HG03520 (cell line): ENCODE results near the gene DDAH2.

Experiments
- ATAC-seq: cut with Tn5 transposase; IDR thresholded peaks from one replicate; pipeline ENCODE4 v1.9.1; 2021; ENCODE audit warnings: mild to moderate bottlenecking, moderate library complexity; ENCODE audit not compliant: unreplicated experiment

The DDAH2 gene

DNA sequence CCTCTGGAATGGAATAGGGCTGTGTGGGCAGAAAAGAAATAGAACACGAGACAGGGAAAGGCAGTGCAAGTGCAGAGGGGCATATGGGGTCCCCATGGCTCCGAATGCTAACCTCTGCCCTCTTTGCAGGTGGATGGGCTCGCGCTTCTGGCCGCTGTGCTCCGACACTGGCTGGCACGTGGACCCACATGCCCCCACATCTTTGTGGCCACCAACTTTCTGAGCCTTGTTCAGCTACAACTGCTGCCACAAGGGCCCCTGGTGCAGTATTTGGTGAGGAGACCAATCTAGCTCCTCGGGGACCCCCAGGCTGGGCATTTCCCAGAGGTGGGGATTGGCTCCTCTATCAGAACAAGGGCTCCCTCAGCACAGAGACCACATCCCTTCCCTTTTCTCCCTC, 32.2 kb upstream of the DDAH2 start:
- no peak for ATAC-seq

DNA sequence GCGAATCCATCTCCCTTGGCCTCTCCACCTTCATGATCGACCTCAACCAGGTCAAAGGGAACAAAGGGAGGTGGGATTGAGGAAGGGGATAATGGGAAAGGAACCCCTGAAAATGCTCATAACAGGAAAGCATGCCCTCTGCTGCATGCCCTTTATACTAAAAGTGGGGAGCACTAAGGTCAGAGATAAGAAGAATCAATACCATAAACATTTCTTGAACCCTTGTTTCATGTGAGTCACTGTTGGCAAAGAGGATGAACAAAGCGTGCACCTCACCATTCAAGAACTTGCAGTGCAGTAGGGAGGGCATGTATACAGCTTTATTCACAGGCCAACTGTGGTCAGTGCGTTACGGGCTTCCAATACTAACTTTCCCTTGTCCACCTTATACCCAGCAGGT, 31.7 kb upstream of the DDAH2 start:
- ATAC-seq: no peak

DNA sequence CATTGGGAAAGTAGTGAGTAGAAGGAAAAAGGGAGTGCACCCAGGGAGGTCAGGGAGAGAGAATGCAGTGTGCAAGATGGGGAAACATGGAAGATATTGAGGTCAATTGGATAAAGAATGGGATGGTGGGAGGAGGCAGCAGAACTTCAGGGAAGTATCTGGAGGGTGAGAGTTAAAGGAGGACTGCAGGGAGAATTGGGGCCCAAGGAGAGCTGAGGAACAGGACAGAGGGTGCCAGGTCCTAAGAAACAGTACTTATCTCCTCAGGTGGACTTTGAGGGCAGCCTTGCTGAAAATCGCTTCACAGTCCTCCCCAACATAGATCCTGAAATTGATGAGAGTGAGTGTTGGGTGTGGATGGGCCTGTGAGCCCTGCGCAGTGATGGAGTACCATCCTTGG, 29.2 kb upstream of the DDAH2 start:
- ATAC-seq: no peak

DNA sequence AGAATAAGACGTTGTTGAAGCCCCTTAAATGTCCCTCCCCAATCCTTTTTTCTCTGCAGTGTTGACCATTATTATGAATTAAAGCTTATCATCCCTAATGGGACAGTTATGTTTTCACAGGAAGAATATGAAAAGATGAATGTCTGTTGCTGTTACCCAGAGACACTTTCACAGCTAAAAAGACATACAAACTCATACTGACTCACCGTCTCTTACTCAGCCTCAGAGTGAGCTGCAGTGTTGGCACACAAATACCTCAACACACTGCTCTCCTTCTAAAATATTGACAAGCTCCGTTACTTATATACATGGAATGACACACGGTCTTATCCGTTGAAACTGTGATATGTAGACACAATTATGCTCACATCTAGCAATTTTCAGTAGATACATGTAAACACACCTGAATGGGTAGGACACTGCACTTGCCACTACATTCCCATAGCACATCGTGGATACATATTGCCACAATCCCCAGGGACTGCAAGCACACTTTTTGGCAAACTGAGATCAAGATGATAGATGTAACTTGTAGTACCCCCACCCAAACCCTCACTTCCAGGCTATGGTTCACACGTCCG, 23.7 kb upstream of the DDAH2 start:
- ATAC-seq: no peak

DNA sequence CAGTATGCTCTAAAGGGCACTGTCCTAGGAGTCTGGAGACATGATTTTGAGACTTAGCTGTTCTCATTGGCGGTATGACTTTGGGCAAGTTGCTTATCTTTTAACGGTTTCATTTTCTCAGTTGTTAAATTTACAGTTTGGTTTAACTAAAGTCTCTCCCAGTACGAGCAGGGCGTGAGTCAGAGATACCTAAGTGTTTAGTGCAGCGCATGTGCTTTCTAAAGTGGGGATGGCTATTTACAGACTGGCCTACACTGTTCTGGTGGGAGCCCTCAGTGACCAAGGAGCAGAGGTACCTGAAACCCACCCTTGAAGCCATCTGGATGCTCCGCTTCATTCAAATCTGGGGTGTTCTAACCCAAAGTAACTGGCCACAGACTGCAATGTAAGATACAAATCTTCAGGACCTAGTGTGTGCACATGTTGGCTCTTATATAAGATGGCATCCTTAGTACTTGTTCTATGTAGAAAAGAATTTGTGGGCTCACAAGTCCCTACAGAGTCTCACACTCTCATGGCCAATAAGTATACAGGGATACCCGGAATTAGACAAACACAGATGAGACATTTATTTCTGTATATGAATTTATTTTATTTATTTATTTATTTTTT, 21.4 kb upstream of the DDAH2 start:
- ATAC-seq: no peak

DNA sequence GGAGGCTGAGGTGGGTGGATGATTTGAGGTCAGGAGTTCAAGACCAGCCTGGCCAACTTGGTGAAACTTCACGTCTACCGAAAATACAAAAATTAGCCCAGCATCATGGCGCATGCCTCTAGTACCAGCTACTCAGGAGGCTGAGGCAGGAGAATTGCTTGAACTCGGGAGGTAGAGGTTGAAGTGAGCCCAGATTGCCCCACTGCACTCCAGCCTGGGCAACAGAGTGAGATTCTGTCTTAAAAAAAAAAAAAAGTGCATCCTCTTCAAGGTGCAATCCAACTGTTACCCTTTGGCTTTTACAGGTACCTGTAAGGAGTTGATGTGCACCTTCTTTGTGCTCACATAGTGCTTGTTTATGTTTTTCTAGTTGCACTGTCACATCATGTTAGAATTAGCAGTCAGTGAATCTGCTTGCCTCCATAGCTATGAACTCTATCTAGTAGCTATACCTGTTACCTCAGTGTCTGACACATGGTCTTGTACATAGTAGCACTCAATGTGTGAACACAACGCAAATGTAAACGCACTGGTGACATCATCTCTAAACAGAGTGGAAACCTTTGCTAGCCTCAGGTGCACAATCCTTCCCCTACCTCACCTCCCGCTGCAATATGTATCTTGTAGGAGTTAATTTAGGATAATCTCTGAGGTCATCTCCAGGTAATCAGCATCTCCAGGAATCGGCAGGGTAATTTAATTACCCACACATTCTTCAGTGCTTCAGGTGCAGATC, 20.4 kb upstream of the DDAH2 start:
- ATAC-seq: no peak

DNA sequence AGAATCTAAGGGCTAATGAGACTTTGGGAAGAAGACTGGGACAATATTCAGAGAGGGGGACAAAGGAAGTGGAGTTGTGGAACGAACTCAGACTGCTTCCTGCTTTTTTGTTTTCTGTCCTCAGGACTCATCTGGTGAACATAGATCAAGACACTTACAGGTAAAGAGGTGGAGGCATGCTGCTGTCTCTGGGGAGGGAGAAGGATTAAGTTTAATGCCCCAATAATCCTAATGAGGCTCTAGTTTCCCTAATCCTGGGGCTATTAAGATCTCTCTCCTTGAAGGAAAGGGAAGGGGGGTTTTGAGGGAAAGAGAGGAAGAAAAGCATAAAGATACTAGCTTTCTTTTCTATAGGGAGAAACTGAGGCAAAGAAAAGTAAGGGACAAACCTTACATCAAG, 15.3 kb upstream of the DDAH2 start:
- no peak for ATAC-seq

DNA sequence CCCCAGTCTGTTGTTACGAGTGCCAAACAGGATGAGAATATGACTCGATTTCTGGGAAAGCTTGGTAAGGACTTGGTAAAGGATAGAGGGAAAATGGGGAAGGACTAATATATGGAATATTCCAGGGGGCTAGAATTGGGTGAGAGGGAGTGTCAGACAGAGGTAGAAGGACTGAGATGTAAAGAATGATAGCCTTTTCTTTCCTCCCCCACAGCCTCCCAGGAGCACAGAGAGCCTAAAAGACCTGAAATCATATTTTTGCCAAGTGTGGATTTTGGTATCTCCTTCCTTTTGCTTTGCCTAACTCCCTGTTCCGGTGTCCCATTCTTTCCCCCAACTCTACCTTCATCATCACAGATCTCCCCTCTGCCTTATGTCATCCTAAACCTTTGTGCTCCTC, 13.8 kb upstream of the DDAH2 start:
- ATAC-seq: no peak

DNA sequence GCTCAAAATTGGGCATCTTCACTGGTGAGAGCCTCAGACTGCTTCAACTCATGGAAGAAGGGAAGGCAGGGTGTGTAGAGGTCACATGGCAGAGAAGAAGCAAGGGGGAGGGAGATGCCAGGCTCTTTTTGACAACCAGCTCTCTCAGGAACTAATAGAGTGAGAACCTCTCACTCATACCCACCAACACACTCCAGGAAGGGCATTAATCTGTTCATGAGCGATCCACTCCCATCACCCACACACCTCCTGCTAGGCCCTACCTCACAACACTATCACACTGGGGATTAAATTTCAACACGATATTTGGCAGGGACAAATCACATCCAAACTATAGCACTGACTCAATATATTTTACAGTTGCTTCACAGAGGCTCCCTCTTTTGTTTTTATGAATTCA, 12.7 kb upstream of the DDAH2 start:
- ATAC-seq: no peak

DNA sequence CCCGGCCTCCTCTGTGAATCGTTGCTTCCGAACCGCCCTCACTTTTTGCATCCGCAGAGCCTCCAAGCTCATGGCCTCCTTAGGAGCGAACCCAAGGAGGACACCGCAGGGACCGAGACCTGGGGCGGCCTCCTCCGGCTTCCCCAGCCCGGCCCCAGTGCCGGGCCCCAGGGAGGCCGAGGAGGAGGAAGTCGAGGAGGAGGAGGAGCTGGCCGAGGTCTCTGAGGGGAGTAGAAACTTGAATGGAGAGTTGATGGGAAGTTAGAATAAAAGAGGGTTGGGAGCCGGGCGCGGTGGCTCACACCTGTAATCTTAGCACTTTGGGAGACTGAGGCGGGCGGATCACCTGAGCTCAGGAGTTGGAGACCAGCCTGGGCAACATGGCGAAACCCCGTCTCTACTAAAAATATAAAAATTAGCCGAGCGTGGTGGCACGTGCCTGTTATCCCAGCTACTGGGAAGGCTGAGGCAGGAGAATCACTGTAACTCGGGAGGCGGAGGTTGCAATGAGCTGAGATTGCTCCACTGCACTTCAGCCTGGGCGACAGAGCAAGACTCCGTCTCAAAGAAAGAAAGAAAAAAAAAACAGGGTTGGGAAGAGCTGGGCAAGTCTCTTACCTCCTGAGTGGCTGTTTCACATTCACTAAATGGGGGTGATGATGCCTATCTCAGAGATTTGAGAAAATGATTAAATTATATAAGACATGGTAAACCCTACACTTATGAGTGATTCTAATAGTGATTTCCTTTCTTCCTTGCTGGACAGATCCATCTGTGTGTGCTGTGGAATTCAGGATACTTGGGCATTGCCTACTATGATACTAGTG, 11.5 kb upstream of the DDAH2 start:
- ATAC-seq: no peak

DNA sequence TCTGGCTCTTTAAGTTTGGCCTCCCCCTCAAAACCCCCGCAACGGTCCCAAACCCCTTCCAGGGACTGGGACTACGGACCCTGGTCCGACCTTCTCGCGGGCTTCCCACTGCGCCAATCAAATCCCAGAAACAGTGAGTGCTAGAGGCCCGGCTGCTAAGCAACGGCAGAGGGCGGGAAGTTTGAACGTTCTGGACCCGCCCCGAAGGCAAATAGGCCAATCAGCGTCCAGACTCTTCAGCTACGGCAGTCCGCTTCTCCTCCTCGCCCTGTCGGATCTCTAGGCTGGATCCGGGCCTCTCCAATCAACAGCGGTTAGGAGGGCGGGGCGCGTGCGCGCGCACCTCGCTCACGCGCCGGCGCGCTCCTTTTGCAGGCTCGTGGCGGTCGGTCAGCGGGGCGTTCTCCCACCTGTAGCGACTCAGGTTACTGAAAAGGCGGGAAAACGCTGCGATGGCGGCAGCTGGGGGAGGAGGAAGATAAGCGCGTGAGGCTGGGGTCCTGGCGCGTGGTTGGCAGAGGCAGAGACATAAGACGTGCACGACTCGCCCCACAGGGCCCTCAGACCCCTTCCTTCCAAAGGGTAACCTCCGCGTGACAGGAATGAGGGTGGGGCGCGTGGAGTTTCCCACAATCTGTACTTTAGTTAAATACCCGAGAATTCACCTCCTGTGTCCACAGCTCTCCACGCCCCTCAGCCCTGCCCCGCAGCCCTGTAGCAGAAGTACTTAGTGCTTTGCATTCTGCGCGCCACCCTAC, 10.7 kb upstream of the DDAH2 start, which contains the start of gene MSH5:
Gene MSH5, plus strand, starts transcription at position 367 of the 758 bp plus-strand sequence. CDS start 462 bp downstream, outside the sequence.
- peak; percentile 77 for ATAC-seq

DNA sequence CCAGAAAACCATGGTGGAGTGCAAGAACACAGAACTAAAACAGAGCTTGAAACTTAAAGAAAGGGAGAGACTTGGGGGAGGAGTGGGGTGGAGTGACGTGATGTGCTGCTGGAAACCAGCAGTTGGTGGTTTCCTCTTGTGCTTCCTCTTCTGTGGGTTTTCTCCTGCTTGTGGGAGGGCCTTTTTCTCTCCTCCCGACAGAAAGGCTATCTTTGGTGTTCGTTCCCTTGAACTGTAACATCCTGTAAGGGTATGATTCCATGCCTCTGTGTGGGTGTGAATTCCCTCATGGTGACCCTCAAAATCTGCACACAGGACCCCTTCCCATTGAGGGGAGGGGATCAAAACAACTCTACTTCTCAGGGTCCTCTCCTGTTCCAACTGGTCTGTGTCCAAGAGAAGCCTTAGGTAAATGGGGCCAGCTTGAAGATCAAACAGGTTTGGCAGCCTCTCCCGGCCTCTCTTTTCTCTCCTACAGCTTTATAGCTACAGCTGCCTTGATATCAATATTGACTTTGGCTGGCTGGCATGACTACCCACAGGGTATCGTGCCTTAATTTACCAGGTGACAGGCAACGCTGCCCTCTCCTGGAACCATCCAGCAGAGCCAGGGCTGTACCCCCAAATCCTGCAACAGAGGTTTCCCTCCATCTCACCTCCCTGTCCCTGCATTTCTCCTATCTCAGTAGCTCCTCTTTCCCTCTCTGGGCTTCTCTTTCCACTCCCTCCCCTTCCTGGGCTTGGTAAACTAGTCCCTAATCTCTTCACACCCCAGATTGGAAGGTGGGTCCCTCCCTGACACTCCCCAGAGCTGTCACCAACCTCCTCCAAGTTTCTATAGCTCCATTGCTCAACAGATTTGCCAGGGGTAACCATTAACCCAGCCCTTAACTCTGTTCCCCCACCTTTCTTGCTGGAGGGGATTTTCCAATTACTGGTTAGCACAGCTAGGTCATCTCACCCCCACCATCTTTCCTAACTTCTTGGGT, 9.2 kb upstream of the DDAH2 start:
- ATAC-seq: no peak

DNA sequence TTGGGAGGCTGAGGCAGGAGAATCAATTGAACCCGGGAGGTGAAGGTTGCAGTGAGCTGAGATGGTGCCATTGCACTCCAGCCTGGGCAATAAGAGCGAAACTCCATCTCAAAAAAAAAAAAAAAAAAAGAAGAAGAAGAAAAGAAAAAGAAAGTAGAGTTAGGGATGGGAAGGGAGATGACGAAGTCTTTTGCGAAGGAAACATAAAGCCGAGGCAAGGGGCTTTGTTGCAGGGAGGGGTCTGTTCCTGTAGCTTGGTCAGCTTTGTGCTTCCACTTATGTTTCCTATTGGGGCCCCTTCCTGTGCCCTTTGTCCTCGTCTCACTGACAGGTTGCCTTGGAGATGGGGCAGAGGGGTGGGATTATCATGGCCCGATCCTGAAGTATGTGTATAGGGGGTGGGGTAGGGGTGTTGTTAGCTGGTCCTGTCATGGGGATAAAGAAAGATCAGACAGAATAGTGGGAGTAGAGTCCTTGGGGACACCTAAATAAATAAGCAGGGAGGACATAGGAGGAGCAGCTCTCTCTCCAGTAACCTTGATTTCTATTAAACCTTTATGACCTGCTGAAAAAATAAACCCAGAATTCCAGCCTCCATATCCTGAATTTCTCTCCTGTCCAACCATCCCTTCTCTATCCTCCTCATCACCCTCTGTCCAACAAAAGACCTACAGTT, 8.4 kb upstream of the DDAH2 start:
- ATAC-seq: no peak

DNA sequence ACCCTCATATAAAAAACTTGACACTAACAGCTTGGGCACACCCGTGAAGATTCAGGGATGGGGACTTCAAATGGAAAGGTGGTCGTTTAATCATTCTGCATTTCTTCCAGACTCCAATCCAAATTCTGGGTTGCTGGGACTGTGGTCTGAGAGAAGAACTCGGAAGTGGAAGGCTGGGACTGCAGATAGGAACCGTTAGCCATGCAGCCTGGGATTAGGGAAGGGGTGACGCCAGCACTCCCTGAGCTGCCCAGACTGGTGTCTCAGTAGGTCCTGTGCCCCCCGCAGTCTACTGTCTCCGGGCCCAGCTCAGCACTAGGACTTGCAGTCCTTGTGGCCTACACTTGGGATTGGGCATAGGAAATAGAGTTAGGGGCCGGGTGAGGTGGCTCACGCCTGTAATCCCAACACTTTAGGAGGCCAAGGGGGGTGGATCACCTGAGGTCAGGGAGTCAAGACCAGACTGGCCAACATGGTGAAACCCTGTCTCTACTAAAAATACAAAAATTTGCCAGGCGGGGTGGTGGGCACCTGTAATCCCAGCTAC, 7.7 kb upstream of the DDAH2 start:
- no peak for ATAC-seq

DNA sequence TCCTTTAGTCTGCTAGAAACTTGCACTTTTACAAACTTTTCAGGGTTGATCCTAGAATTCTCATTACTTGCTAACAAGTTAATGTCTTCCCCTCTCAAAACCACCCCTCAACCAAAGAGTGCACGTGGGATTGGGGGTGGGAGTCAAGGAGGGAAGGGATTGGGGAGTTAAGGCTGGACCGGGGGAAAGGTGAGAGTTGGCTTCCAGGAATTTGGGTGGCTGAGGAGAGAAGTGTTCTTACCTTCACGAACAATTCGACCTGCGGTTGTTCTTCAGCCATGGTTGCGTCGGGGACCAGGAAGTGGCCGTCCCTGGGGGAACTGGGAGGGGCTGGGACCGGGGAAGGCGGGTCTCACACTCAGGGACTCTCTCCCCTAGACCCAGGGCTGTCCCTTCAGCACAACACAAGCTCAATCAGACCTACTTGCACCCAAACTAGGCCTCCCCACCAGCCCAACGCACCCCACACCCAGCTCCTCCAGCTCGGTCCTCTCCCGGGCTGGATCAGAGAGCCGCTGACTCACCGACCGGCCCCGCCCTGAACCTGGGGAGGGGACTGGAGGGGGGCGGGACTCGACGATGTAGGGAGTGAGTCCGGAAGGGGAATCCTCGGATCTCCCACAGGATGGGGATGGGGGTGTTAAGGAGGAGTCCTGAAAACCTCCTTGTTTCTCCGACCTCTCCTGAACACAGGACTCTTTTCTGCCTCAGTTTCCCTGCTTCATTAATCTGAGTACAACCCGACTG, 7.1 kb upstream of the DDAH2 start, which contains the start of gene CLIC1:
Gene CLIC1, minus strand, starts transcription at position 510 of the 747 bp plus-strand sequence. Its CDS starts 230 bp downstream, at position 280.
- ATAC-seq: no peak

DNA sequence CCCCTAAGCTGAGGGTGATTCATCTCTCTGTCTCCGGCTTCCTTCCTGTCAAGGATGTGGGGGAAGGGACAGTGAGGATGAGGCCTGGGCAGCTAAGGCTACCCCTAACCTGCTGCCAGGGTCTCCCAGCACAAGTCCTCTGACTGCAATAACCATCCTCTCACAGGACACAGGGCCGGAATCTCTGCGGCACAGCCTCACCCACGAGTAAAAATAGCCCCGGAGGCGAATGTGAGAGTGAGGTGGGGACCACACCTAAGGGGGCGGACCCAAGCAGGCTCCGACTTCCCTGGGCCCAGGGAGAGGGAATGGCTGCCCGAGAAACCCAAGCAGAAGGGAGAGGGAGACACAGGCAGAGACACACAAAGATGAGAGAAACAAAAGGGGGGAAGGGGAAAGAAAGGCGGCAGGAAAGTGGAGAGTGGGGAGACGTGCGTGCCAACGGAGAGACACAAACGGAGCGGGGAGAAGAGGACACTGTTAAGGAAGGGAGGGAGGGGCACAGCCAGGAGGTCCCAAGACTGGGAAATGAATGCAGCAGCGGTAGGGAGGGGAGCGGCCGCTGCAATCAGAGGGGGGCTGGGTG, 5.8 kb upstream of the DDAH2 start:
- no peak for ATAC-seq

DNA sequence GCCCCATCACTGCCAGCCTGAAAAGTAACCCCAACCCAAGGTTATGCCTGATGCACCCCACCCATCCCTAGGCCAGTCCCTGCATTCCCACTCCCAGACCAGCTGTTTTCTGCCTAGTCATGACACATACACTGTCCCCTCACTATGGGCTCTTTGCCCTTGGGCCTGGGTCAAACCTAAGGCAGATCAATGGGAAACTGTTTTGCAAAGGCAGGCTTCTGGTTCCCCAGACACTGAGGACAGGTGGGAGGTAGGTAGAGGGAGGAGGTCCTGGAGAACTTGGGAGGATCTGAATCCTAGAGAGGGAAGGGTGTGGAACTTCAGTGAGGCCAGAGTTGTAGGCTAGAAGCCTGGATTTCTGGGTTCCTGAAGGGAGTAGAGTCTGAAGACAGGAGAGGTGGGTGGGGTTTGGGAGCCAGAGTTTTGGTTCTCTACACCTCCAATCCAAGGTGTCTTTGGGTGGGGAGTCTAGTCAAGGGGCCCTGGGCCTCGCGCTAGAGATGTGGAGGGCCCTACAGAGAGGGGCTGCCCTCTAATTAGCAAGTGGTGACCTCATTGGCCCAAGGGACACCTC, 5.2 kb upstream of the DDAH2 start:
- ATAC-seq: no peak
